Measurements from ENCODE around the gene TENM4.

GRCh38 chr11:79090191-79090705 lies 350.6 kb downstream of the TENM4 start:
- no peak for TF ChIP-seq CTCF (conservative IDR thresholded peaks at IDR 0.05; ENCODE audit: low read length)
- no peak for TF ChIP-seq EZH2phosphoT487 (IDR thresholded peaks at IDR 0.05; ENCODE audit: borderline replicate concordance, low read depth, low read length)
